HG02973 (cell line): ENCODE data around the gene TVP23C.

Experiments
- ATAC-seq: cut with Tn5 transposase; IDR thresholded peaks from one replicate; pipeline ENCODE4 v1.9.1; 2021; ENCODE audit warnings: moderate library complexity; ENCODE audit not compliant: unreplicated experiment

TVP23C gene

GRCh38 chr17:15465045-15465701 is 98.1 kb downstream of the TVP23C start:
- no peak for ATAC-seq

GRCh38 chr17:15464231-15464985 is 98.9 kb downstream of the TVP23C start:
- no peak for ATAC-seq

DNA sequence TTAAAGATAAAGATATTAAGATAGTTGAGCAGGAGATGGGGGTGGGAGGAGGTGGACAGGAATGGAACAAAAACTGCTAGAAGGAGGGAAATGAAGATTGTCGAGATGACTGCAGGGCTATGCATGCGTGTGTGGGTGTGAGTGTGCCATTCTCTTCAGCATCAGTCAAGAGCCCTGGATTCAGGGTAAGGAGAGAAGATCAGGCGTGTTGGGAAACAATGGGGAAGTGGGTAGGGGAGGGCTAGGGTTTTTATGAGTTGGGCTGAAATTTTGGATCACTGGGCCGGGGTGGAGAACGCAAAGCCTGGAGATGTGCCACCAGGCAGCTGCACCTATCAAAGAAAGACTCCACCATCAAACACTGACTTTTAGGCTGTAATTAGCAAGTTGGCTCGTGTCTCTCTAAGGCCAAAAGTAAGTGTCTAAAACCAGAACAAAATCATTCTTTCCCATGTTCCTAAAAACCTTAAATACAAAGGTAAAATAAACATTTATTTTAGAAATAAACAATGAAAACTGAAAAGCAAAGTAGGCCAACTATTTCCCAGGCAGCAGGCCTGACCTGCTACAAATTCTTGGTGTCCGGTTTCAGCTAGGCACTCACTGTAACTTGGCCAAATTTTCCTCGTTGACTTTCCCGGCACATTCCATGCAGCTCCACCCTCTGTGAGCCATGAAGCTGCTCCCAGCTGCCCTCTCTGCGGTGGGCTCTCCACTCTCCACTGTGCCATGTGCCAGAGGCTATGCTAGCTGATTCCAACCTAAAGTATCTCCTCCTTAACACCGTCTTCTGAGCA is 100.1 kb downstream of the TVP23C start:
- ATAC-seq, result no peak

DNA sequence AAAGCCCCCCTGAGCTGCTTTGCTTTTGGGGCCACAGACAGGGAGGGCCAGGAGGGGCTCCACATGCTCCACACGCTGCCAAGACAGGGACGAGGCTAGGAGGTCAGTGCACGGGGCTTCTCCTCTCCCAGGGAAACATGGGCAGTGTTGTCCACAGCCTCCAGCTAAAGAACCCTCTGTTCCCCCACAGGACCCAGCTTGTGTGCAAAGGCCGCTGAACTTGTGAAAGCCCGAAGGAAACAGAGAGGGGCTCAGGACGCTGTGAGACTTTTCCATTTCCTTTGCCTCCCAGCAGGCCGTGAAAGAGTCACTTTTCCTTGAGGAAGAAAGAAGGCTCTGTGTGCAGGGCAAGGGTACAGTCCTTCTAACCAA is 105.6 kb downstream of the TVP23C start:
- no peak for ATAC-seq

- no peak for ATAC-seq
Observed at GRCh38 chr17:15456972-15457722, 106.1 kb downstream of the TVP23C start.

- no peak for ATAC-seq
Observed at GRCh38 chr17:15456496-15456895, 106.8 kb downstream of the TVP23C start.

GRCh38 chr17:15454346-15454745 is 108.9 kb downstream of the TVP23C start:
- no peak for ATAC-seq

DNA sequence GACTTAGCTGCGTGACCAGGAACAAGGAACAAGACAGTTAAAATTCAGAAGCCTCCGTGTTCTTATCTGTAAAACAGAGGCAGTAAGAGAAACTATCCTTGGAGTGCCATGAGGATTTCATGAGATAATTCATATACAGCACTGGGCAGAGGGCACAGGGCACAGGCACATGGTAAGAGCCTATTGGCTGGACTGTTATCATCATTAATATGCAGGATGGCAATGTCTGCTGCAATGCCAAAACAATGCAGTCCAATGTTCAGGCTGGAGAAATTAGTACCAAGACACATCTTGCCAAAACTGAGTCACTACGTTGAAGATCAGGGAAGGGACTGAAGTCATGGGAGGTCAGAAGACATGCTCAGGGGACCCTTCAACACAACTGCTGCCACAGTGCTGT is 109.5 kb downstream of the TVP23C start:
- no peak for ATAC-seq

DNA sequence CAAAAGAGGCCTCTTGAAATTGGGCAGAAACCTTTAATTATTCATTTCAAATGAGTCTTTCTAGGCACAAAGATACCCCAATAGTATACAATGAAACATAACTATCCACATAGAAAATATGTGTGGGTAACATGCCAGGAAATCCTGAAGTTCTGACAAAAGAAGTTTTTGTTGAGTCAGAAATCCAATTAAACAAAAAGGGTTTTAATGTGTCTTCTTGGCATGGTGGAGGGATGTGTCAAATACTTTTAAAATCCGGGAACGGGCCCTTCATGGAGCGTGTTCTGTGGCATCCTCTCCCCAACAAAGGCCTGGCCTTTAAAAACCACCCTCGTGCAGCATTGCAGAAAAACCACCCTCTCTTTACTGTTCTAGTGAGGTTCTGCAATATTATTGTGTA is 110.0 kb downstream of the TVP23C start:
- no peak for ATAC-seq

DNA sequence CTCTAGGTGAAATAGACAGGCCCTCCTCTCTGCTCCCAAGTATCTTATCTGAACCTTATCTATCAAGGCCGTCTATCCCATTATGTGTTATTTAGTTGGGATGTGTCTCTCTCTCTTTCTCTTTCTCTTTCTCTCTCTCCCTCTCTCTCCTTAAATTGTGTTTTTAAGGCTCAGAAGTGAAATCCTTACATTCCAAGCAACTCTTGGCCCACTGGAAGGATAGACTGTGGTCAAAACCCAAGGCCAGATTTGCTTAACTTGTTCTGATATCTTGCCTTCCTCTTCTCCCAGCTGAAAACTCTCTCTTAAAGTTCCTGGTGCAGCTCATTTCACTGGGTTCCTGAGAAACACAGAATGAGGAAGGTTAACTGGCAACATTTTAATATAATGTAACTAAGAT is 110.5 kb downstream of the TVP23C start:
- no peak for ATAC-seq
